Endodermal cell (in vitro differentiated cells): Measurements from ENCODE around the gene PCYOX1L. TPM values are rescaled to one million over a fixed set of nuclear protein-coding genes. Genes with fewer than 3 reads are reported as not detected.

Experiments used
- DNase-seq: peaks from one replicate; pipeline ENCODE4 v3.0.0-alpha.2; 2017
- H3K27ac ChIP-seq: 2 replicates; pipeline ENCODE4 v1.5.1; 2013; ENCODE audit warnings: mild to moderate bottlenecking, low read depth, low read length, moderate library complexity
- H3K27me3 ChIP-seq: 2 replicates; pipeline ENCODE4 v1.6.1; 2013; ENCODE audit warnings: mild to moderate bottlenecking, low read length, moderate library complexity; ENCODE audit not compliant: insufficient read depth, control insufficient read depth, poor library complexity, severe bottlenecking
- H3K36me3 ChIP-seq: 2 replicates; pipeline ENCODE4 v1.7.0; 2013; ENCODE audit warnings: mild to moderate bottlenecking, low read length, moderate library complexity; ENCODE audit not compliant: control insufficient read depth, insufficient read depth
- H3K4me1 ChIP-seq: one replicate; pipeline ENCODE4 v1.7.0; 2013; ENCODE audit warnings: low read length; ENCODE audit not compliant: control insufficient read depth, insufficient read depth
- H3K4me3 ChIP-seq: 2 replicates; pipeline ENCODE4 v1.5.1; 2013; ENCODE audit warnings: mild to moderate bottlenecking, low read length, moderate library complexity
- H3K9ac ChIP-seq: 2 replicates; pipeline ENCODE4 v1.6.1; 2013; ENCODE audit warnings: mild to moderate bottlenecking, low read length, moderate library complexity; ENCODE audit not compliant: poor library complexity, severe bottlenecking; ENCODE audit errors: extremely low read depth
- H3K9me3 ChIP-seq: 2 replicates; pipeline ENCODE4 v1.6.1; 2013; ENCODE audit warnings: mild to moderate bottlenecking, low read length, moderate library complexity; ENCODE audit not compliant: control insufficient read depth
- H3K27ac Mint-ChIP-seq: 2 replicates; pipeline ENCODE4 v1.8.0; 2020; ENCODE audit warnings: mixed read lengths
- H3K27me3 Mint-ChIP-seq: 2 replicates; pipeline ENCODE4 v1.8.0; 2021; ENCODE audit warnings: mild to moderate bottlenecking, mixed read lengths; ENCODE audit not compliant: insufficient read depth
- H3K36me3 Mint-ChIP-seq: 2 replicates; pipeline ENCODE4 v1.8.0; 2020; ENCODE audit warnings: low read depth, mixed read lengths
- H3K4me1 Mint-ChIP-seq: 2 replicates; pipeline ENCODE4 v1.8.0; 2020; ENCODE audit warnings: mixed read lengths
- H3K4me3 Mint-ChIP-seq: 2 replicates; pipeline ENCODE4 v1.8.0; 2020; ENCODE audit warnings: mild to moderate bottlenecking, moderate library complexity, mixed read lengths
- H3K9me3 Mint-ChIP-seq: 2 replicates; pipeline ENCODE4 v1.8.0; 2020; ENCODE audit warnings: mild to moderate bottlenecking, mixed read lengths
- WGBS, 2 experiments: methylation state at CpG; one replicate each; pipeline versions ENCODE4 v1.1.5 to v1.1.7; 2013; ENCODE audit warnings: missing lambda C conversion rate in 2 of 2, mixed read lengths in 1 of 2; ENCODE audit not compliant: insufficient coverage in 1 of 2, insufficient read length in 1 of 2; 5-methylcytosine and 5-hydroxymethylcytosine counted together
- total RNA-seq, 2 donors: library from RNA; stranded (reverse); fragmentation: NEBNext Ultra II Directional in 1 of 2; extraction: Animal tissue kit (Norgen Biotek cat#: 25700) in 1 of 2; gene quantifications; 2 replicates in 1 of 2; 3 replicates in 1 of 2; pipeline ENCODE4 v1.2.1, GENCODE V29; 2021
- TF ChIP-seq, protein P1 (sequence below): fragments of 200-600 bp; sonication (generic); conservative IDR thresholded peaks from 2 replicates; pipeline ENCODE4 v1.5.0; 2021; ENCODE audit warnings: antibody characterized with exemption, mild to moderate bottlenecking

The PCYOX1L gene
- total RNA-seq, 2 donors from 2014 or later: 11.1 to 11.7 TPM

- TF ChIP-seq, protein P1, sequence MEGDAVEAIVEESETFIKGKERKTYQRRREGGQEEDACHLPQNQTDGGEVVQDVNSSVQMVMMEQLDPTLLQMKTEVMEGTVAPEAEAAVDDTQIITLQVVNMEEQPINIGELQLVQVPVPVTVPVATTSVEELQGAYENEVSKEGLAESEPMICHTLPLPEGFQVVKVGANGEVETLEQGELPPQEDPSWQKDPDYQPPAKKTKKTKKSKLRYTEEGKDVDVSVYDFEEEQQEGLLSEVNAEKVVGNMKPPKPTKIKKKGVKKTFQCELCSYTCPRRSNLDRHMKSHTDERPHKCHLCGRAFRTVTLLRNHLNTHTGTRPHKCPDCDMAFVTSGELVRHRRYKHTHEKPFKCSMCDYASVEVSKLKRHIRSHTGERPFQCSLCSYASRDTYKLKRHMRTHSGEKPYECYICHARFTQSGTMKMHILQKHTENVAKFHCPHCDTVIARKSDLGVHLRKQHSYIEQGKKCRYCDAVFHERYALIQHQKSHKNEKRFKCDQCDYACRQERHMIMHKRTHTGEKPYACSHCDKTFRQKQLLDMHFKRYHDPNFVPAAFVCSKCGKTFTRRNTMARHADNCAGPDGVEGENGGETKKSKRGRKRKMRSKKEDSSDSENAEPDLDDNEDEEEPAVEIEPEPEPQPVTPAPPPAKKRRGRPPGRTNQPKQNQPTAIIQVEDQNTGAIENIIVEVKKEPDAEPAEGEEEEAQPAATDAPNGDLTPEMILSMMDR: no peak
- H3K4me1 ChIP-seq: peaks cover 6% of the 10 kb centered on the region
- WGBS, 2 experiments: 65% methylated on average over 3 of the region's 3 CpGs; no CpG with 5 or more reads in 1 of the 2 experiments
- H3K4me1 Mint-ChIP-seq: peaks cover 50% of the 10 kb centered on the region
- H3K27me3 Mint-ChIP-seq: no peaks in the 10 kb centered on the region
- H3K4me3 ChIP-seq: no peak overlapping the region
- no peak overlapping the region for H3K4me3 Mint-ChIP-seq
- no peaks in the 10 kb centered on the region for H3K36me3 Mint-ChIP-seq
- H3K36me3 ChIP-seq: no peaks in the 10 kb centered on the region
- no peaks in the 10 kb centered on the region for H3K9me3 ChIP-seq
- peak; percentile 73 for DNase-seq
- H3K27ac ChIP-seq: no peak overlapping the region
- H3K9me3 Mint-ChIP-seq: no peaks in the 10 kb centered on the region
- H3K27me3 ChIP-seq: no peaks in the 10 kb centered on the region
- no peak overlapping the region for H3K9ac ChIP-seq
- peak overlapping the region; percentile 71 for H3K27ac Mint-ChIP-seq
Observed at GRCh38 chr5:149402291-149402690, 44.4 kb downstream of the PCYOX1L start.

DNA sequence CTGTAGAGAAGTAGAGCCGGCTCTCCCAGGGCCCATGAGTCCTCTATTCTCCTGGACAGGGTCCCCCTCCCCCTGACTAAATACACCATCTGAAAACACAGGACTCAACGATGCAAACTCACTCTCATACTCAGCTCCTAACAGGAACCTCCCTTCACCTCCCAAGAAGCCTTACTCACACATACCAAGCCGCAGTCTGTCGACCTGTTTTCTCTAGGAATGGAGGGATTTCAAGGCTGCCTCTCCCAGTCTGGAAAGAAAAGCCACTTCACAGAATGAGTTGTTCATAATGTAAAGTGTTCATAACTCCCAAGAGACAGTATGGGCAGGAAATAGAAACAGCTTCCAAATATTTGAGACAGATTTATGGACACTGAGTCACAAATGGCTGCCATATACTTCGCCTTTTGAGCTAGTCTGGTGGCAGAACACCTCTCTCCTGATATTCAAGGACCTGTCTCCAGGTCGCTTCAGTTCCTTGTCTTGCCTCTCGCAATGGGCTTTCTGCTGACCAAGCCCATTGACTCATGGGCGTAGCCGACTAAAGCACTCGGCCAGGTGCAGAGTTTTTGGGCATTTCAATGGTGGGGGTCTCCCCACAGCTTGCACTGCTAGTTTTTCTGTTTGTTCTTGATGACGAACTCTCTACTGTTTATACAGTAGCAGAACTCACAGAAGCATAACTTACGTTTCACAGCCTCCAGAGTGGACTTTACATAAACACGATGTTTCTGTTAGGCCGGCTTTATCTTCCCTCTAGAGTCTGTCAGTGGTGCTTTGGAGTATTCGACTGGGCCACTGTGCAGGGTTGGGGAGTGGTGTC is 46.3 kb downstream of the PCYOX1L start:
- TF ChIP-seq, protein P1: no peak
- WGBS, 2 experiments: 85 to 86% methylated on average over 13 to 15 of the region's 15 CpGs
- Mint-ChIP-seq H3K27me3 (no peaks in the 10 kb centered on the region), H3K4me1 (peaks cover 55% of the 10 kb centered on the region), H3K36me3 (no peaks in the 10 kb centered on the region), H3K9me3 (no peaks in the 10 kb centered on the region), H3K4me3 (no peak overlapping the region), H3K27ac (no peak overlapping the region)
- no peak overlapping the region for H3K27ac ChIP-seq
- H3K4me1 ChIP-seq: peaks cover 7% of the 10 kb centered on the region
- no peak for DNase-seq
- no peak overlapping the region for H3K4me3 ChIP-seq
- H3K9ac ChIP-seq: no peak overlapping the region
- no peaks in the 10 kb centered on the region for H3K36me3 ChIP-seq
- H3K27me3 ChIP-seq: no peaks in the 10 kb centered on the region
- H3K9me3 ChIP-seq: no peaks in the 10 kb centered on the region

DNA sequence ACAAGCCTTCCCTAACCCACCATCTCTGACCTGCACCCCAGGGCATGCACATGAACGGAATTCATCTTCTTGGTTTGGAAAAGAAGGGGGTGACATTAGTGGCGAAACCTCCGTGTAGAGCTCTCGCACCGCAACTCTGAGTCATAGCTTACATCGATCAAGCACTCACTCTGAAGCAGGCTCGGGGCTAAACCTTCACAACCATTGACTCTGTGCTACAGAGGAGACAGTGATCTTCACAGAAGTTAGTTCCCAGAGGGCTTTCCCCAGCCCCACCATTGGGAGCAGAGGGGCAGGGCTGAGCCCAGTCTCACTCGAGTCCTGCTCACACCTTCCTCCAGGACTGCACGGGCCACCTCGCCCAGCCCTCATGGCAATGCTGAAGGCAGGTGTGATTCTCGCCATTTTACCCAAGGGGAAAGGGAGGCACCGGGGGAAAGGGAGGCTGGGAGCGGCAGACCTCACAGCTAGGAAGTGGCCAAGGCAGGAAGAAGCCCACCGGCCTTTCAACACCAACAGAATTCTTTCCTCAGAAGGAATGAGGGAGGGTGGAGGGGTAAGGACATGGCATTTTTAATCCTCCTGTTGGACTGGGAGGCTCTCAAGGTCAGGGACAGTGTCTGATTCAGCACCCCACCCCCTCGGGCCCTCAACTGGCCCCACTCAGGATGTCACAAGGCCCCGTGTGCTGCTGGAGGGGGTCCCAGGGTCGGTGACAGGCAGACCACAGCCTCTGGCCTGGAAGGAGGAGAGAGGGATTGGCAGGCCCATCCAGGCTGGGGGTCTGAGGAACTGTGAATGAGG is 47.1 kb downstream of the PCYOX1L start:
- Histone ChIP-seq H3K4me3 (no peak overlapping the region), H3K27ac (no peak overlapping the region), H3K9me3 (no peaks in the 10 kb centered on the region), H3K36me3 (no peaks in the 10 kb centered on the region), H3K9ac (no peak overlapping the region), H3K27me3 (no peaks in the 10 kb centered on the region), H3K4me1 (peaks cover 5% of the 10 kb centered on the region)
- TF ChIP-seq, protein P1: no peak
- no peak overlapping the region for H3K4me3 Mint-ChIP-seq
- peak; percentile 73 for DNase-seq
- no peaks in the 10 kb centered on the region for H3K27me3 Mint-ChIP-seq
- H3K9me3 Mint-ChIP-seq: no peaks in the 10 kb centered on the region
- 81 to 85% methylated on average over 13 to 17 of the region's 17 CpGs for WGBS, 2 experiments
- H3K4me1 Mint-ChIP-seq: peaks cover 51% of the 10 kb centered on the region
- H3K27ac Mint-ChIP-seq: peak overlapping the region; percentile 12
- H3K36me3 Mint-ChIP-seq: no peaks in the 10 kb centered on the region
